Measurements from ENCODE around the gene FXR2. TPM values are rescaled to one million over a fixed set of nuclear protein-coding genes. Genes with fewer than 3 reads are reported as not detected.

Gene FXR2
- total and polyA plus RNA-seq, 3 donors from 2014 or later: 53.8 to 76.0 (median 60.3) TPM

- no peaks in the 10 kb centered on the region for H3K9me3 ChIP-seq
- no peak for TF ChIP-seq POLR2A (IDR thresholded peaks at IDR 0.05)
- no peak for TF ChIP-seq CTCF (IDR thresholded peaks at IDR 0.05)
- no peak overlapping the region for H3K4me3 ChIP-seq
- peaks cover 16% of the 10 kb centered on the region for H3K4me1 ChIP-seq
- WGBS, 2 donors: 44 to 69% methylated on average over 8 to 11 of the region's 11 CpGs
- H3K27ac ChIP-seq: no peak overlapping the region
- intact Hi-C loops (cut with DNase I; ENCODE audit: low total_unique reads): no loop called here
- no peaks in the 10 kb centered on the region for H3K36me3 ChIP-seq (ENCODE audit: low read depth, missing control alignments)
- DNase-seq: no peak
- H3K27me3 ChIP-seq: no peaks in the 10 kb centered on the region
Observed at GRCh38 chr17:7631398-7632380, 17.0 kb upstream of the FXR2 start.

DNA sequence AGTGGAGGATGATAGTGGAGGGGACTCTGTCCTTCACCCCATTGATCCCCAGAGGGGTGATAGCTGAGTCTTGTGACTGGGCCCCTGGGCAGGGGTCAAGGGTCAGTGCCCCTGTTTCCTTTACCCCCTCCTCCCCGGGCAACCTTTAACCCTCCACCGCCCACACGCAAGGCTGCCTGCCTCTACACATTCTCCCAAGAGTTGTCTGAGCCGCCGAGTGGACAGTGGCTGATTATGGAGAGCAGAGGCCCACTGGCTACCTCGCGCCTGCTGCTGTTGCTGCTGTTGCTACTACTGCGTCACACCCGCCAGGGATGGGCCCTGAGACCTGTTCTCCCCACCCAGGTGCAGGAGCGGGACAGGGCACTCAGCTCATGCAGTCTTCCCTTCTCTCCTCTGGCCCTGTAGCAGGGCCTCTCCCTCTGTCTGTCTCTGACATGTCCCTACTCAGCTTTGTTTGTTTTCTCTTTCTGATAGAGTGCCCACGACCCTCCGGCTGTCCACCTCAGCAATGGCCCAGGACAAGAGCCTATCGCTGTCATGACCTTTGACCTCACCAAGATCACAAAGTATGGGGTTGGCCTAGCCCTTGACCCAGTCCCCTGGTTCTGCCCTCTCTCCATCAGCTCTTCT, 15.4 kb upstream of the FXR2 start, which contains the start of gene SHBG:
SHBG (plus strand) TSS at position 197 of the 633 bp plus-strand sequence; CDS start at position 235, 38 bp downstream.
- 76 to 81% methylated on average over 13 of the region's 13 CpGs for WGBS, 2 donors
- Histone ChIP-seq H3K4me1 (peaks cover 22% of the 10 kb centered on the region), H3K27ac (no peak within 1 kb of the TSS), H3K27me3 (no peaks in the 10 kb centered on the region), H3K4me3 (no peak within 1 kb of the TSS), H3K9me3 (no peaks in the 10 kb centered on the region), H3K36me3 (ENCODE audit: low read depth, missing control alignments) (no peaks in the 10 kb centered on the region)
- intact Hi-C loops (cut with DNase I; ENCODE audit: low total_unique reads): no loop called here
- TF ChIP-seq POLR2A (IDR thresholded peaks at IDR 0.05) (no peak), CTCF (IDR thresholded peaks at IDR 0.05) (no peak)
- DNase-seq: no peak

GRCh38 chr17:7627250-7628121, 12.8 kb upstream of the FXR2 start, which contains the start of gene SAT2:
Gene SAT2 (minus strand): TSS chr17:7627821. CDS start chr17:7627635, 186 bp downstream.
- H3K4me1 ChIP-seq: peaks cover 22% of the 10 kb centered on the region
- peak; percentile 97 for DNase-seq
- H3K36me3 ChIP-seq (ENCODE audit: low read depth, missing control alignments): no peaks in the 10 kb centered on the region
- no peaks in the 10 kb centered on the region for H3K9me3 ChIP-seq
- TF ChIP-seq CTCF (IDR thresholded peaks at IDR 0.05): no peak
- peak; percentile 46 for TF ChIP-seq POLR2A (IDR thresholded peaks at IDR 0.05)
- WGBS, 2 donors: 1% methylated on average over 13 to 48 of the region's 54 CpGs
- H3K27me3 ChIP-seq: no peaks in the 10 kb centered on the region
- intact Hi-C loops (cut with DNase I; ENCODE audit: low total_unique reads): no loop called here
- peak within 1 kb of the TSS; percentile 96 to 98 for H3K27ac ChIP-seq
- H3K4me3 ChIP-seq: peak within 1 kb of the TSS; percentile 91 to 94

GRCh38 chr17:7626956-7627249, 12.2 kb upstream of the FXR2 start:
- WGBS, 2 donors: 8 to 10% methylated on average over 6 of the region's 6 CpGs
- Histone ChIP-seq H3K36me3 (ENCODE audit: low read depth, missing control alignments) (no peaks in the 10 kb centered on the region), H3K27me3 (no peaks in the 10 kb centered on the region), H3K4me3 (peak overlapping the region; percentile 91 to 94), H3K27ac (peak overlapping the region; percentile 96 to 98), H3K4me1 (peaks cover 22% of the 10 kb centered on the region), H3K9me3 (no peaks in the 10 kb centered on the region)
- TF ChIP-seq CTCF (IDR thresholded peaks at IDR 0.05) (no peak), POLR2A (IDR thresholded peaks at IDR 0.05) (no peak)
- no peak for DNase-seq
- intact Hi-C loops (cut with DNase I; ENCODE audit: low total_unique reads): no loop called here

Data from testis (tissue), 3 donors.